Uterus (tissue), 4 donors: ENCODE measurements around the gene DBP. TPM values are rescaled to one million over a fixed set of nuclear protein-coding genes. Genes with fewer than 3 reads are reported as not detected.

Experiments
- DNase-seq, 2 donors: peaks; one replicate each; pipeline ENCODE4 v3.0.0-alpha.2; 2019 to 2020
- H3K27ac ChIP-seq, 2 donors: fragments of 200-600 bp; sonication (generic); 1 replicate in 1 of 2; 2 replicates in 1 of 2; pipeline ENCODE4 v1.5.1; 2016 to 2018
- H3K27me3 ChIP-seq, 2 donors: fragments of 200-600 bp; sonication (generic); one replicate each; pipeline ENCODE4 v1.5.1; 2018 to 2019; ENCODE audit warnings: control low read depth in 1 of 2
- H3K36me3 ChIP-seq, 2 donors: fragments of 200-600 bp; sonication (generic); one replicate each; pipeline ENCODE4 v1.5.1; 2019; ENCODE audit warnings: control low read depth in 1 of 2
- H3K4me1 ChIP-seq, 2 donors: fragments of 200-600 bp; sonication (generic); one replicate each; pipeline ENCODE4 v1.5.1; 2018 to 2019; ENCODE audit warnings: control low read depth in 1 of 2
- H3K4me3 ChIP-seq, 2 donors: fragments of 200-600 bp; sonication (generic); 1 replicate in 1 of 2; 2 replicates in 1 of 2; pipeline ENCODE4 v1.5.1; 2018 to 2019; ENCODE audit warnings: mild to moderate bottlenecking in 1 of 2
- H3K9me3 ChIP-seq, 2 donors: fragments of 200-600 bp; sonication (generic); one replicate each; pipeline ENCODE4 v1.5.1; 2019; ENCODE audit warnings: control low read depth in 1 of 2
- CTCF ChIP-seq, 4 experiments: fragments of 200-600 bp in 2 of 4; fragments of 450-650 bp in 2 of 4; sonication (generic) in 2 of 4; IDR thresholded peaks; one replicate each; pipeline ENCODE4 v1.5.1; 2016 to 2019; ENCODE audit warnings: antibody characterized with exemption in 4 of 4, mild to moderate bottlenecking in 2 of 4, moderate library complexity in 1 of 4
- POLR2A ChIP-seq, 2 donors: fragments of 450-650 bp; IDR thresholded peaks; one replicate each; pipeline ENCODE4 v1.6.1; 2016; ENCODE audit warnings: antibody characterized with exemption in 2 of 2, mild to moderate bottlenecking in 1 of 2, moderate library complexity in 1 of 2
- intact Hi-C: fragments of 100-400 bp; cut with DNase I; formaldehyde crosslinking; loops from one replicate; pipeline ENCODE4 v1.15.1; 2023; ENCODE audit warnings: low total_unique reads
- total RNA-seq, 4 donors: library from RNA; depleted of rRNA in 3 of 4; stranded (reverse); fragments of >200 nt in 3 of 4; gene quantifications; one replicate each; pipeline versions ENCODE4 v1.1.0 to v1.2.4, GENCODE V29; 2014 to 2023
- donor health status: DM: yes; HTN: yes; CAD: no.

Gene DBP
- total RNA-seq, 4 donors from 2014 or later: 3.1 to 29.8 (median 11.3) TPM; not detected in 1

- Histone ChIP-seq H3K27ac (no peak overlapping the region), H3K27me3 (no peaks in the 10 kb centered on the region), H3K9me3 (no peaks in the 10 kb centered on the region), H3K4me1 (no peaks in the 10 kb centered on the region), H3K36me3 (no peaks in the 10 kb centered on the region), H3K4me3 (no peak overlapping the region)
- intact Hi-C loops: no loop called here
- TF ChIP-seq CTCF (IDR thresholded peaks at IDR 0.05) (no peak), POLR2A (IDR thresholded peaks at IDR 0.05) (no peak)
- no peak for DNase-seq
Measured at GRCh38 chr19:48595833-48596232, 41.3 kb downstream of the DBP start.

- Histone ChIP-seq H3K36me3 (no peaks in the 10 kb centered on the region), H3K9me3 (no peaks in the 10 kb centered on the region), H3K27ac (no peak overlapping the region), H3K4me1 (no peaks in the 10 kb centered on the region), H3K4me3 (no peak overlapping the region), H3K27me3 (no peaks in the 10 kb centered on the region)
- intact Hi-C loops: no loop called here
- no peak for DNase-seq
- no peak for TF ChIP-seq CTCF (IDR thresholded peaks at IDR 0.05)
Measured at GRCh38 chr19:48595171-48595570, 42.0 kb downstream of the DBP start.

GRCh38 chr19:48591021-48591420, 46.2 kb downstream of the DBP start:
- intact Hi-C loops: no loop called here
- Histone ChIP-seq H3K4me3 (no peak overlapping the region), H3K4me1 (no peaks in the 10 kb centered on the region), H3K9me3 (no peaks in the 10 kb centered on the region), H3K36me3 (no peaks in the 10 kb centered on the region), H3K27ac (no peak overlapping the region), H3K27me3 (no peaks in the 10 kb centered on the region)
- no peak for DNase-seq
- TF ChIP-seq POLR2A (IDR thresholded peaks at IDR 0.05): no peak
- no peak for TF ChIP-seq CTCF (IDR thresholded peaks at IDR 0.05)

GRCh38 chr19:48588670-48589401, 48.3 kb downstream of the DBP start:
- intact Hi-C loops: loop anchor here (10.0 kb wide), 1 partner anchor 94 kb away; no protein-coding TSS in a partner anchor
- TF ChIP-seq CTCF (IDR thresholded peaks at IDR 0.05) (peak; percentile 77 to 90 (median 88)), POLR2A (IDR thresholded peaks at IDR 0.05) (no peak)
- H3K4me1 ChIP-seq: no peaks in the 10 kb centered on the region
- H3K36me3 ChIP-seq: no peaks in the 10 kb centered on the region
- H3K27ac ChIP-seq: no peak overlapping the region
- peak; percentile 82 to 83 for DNase-seq
- H3K9me3 ChIP-seq: no peaks in the 10 kb centered on the region
- H3K4me3 ChIP-seq: no peak overlapping the region
- H3K27me3 ChIP-seq: no peaks in the 10 kb centered on the region

GRCh38 chr19:48587387-48587786, 49.8 kb downstream of the DBP start:
- TF ChIP-seq POLR2A (IDR thresholded peaks at IDR 0.05) (no peak), CTCF (IDR thresholded peaks at IDR 0.05) (no peak)
- Histone ChIP-seq H3K4me3 (no peak overlapping the region), H3K36me3 (no peaks in the 10 kb centered on the region), H3K27ac (no peak overlapping the region), H3K27me3 (no peaks in the 10 kb centered on the region), H3K4me1 (no peaks in the 10 kb centered on the region), H3K9me3 (no peaks in the 10 kb centered on the region)
- intact Hi-C loops: loop anchor here (10.0 kb wide), 1 partner anchor 93 kb away; no protein-coding TSS in a partner anchor
- no peak for DNase-seq
